Astrocyte of the spinal cord (primary cell): Measurements from ENCODE around the gene SLC17A7.

Experiments
- DNase-seq: peaks from one replicate; pipeline ENCODE4 v3.0.0; 2011; ENCODE audit warnings: low read depth, low spot score
- H3K4me3 ChIP-seq: 2 replicates; pipeline ENCODE4 v1.5.1; 2011; ENCODE audit warnings: low read depth, mild to moderate bottlenecking, low read length, moderate library complexity
- CTCF ChIP-seq: IDR thresholded peaks from 2 replicates; pipeline ENCODE4 v1.5.1; 2012; ENCODE audit warnings: low read depth, mild to moderate bottlenecking, low read length, inconsistent platforms
- in situ Hi-C: cut with HindIII; loops from 2 replicates; pipeline ENCODE4 v1.10.0; 2017; ENCODE audit warnings: low sequenced_read_pairs

Gene SLC17A7

GRCh38 chr19:49383599-49383998 is 57.7 kb downstream of the SLC17A7 start:
- TF ChIP-seq CTCF, result no peak
- in situ Hi-C loops, result no loop called here
- no peak overlapping the region for H3K4me3 ChIP-seq
- DNase-seq, result no peak

- H3K4me3 ChIP-seq, result no peak overlapping the region
- in situ Hi-C loops, result no loop called here
- TF ChIP-seq CTCF, result no peak
- DNase-seq, result no peak
Observed at GRCh38 chr19:49382639-49383038, 58.7 kb downstream of the SLC17A7 start.

GRCh38 chr19:49380391-49380790 is 60.9 kb downstream of the SLC17A7 start:
- H3K4me3 ChIP-seq, result no peak overlapping the region
- no peak for TF ChIP-seq CTCF
- no peak for DNase-seq
- in situ Hi-C loops, result no loop called here
